Epithelial cell of esophagus (primary cell): ENCODE measurements around the gene FUT1.
"Not testable (repeated sequence)": the region's sequence is repeated elsewhere in the genome, so short reads cannot be mapped to it uniquely, and the experiment has no call there.

ENCODE experiments used
- DNase-seq: peaks from one replicate; pipeline ENCODE4 v3.0.0; 2010; ENCODE audit warnings: low read depth
- H3K4me3 ChIP-seq: 2 replicates; pipeline ENCODE4 v1.5.1; 2011; ENCODE audit warnings: mild to moderate bottlenecking, low read length, control low read depth
- TF ChIP-seq, protein P1 (sequence below): IDR thresholded peaks from 2 replicates; pipeline ENCODE4 v1.5.1; 2011; ENCODE audit warnings: low read depth, mild to moderate bottlenecking, low read length, control low read depth, inconsistent platforms; ENCODE audit not compliant: insufficient read depth; ENCODE audit errors: missing control alignments

Gene FUT1

GRCh38 chr19:48718711-48719231 is 33.7 kb downstream of the FUT1 start:
- TF ChIP-seq, protein P1, sequence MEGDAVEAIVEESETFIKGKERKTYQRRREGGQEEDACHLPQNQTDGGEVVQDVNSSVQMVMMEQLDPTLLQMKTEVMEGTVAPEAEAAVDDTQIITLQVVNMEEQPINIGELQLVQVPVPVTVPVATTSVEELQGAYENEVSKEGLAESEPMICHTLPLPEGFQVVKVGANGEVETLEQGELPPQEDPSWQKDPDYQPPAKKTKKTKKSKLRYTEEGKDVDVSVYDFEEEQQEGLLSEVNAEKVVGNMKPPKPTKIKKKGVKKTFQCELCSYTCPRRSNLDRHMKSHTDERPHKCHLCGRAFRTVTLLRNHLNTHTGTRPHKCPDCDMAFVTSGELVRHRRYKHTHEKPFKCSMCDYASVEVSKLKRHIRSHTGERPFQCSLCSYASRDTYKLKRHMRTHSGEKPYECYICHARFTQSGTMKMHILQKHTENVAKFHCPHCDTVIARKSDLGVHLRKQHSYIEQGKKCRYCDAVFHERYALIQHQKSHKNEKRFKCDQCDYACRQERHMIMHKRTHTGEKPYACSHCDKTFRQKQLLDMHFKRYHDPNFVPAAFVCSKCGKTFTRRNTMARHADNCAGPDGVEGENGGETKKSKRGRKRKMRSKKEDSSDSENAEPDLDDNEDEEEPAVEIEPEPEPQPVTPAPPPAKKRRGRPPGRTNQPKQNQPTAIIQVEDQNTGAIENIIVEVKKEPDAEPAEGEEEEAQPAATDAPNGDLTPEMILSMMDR, result no peak
- H3K4me3 ChIP-seq, result no peak overlapping the region
- DNase-seq, result no peak

DNA sequence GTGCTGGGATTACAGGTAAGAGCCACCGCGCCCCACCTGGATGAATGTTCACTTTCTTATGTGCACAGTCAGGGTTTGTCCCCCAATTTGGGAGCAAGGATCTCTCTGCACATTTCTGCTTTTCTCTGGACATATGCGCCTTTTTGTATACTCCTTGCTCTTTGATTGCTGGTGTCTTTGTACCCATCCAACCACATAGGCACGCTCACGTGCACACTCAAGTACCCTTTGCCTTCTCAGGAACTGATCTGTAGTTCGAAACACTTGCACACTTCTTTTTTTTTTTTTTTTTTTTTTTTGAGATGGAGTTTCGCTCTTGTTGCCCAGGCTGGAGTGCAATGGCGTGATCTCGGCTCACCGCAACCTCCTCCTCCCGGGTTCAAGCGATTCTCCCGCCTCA is 34.3 kb downstream of the FUT1 start:
- DNase-seq, H3K4me3 ChIP-seq: not testable (repeated sequence)

GRCh38 chr19:48716562-48717291 is 35.7 kb downstream of the FUT1 start:
- TF ChIP-seq, protein P1, result no peak
- H3K4me3 ChIP-seq, result no peak overlapping the region

DNA sequence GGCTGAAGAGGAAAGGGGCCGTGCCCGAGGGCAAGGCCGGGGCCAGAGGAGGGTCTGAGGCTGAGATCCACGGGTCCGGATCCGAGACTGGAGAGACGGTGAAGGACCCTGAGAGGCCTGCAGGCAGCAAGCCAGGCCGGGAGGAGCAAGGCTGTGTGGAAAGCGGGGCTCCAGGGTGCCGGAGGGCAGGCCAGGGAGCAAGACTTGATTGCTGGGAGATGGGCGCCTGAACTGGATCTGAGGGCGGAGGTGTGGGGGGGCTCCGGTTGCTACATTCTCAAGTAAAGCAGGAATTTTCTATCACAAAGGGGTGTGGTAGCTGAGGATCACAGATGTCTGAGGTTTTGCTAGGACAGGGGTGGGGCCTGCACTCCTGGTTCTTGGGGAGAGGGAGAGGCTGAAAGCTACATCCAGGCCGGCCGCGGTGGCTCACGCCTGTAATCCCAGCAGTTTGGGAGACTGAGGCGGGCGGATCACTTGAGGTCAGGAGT is 36.7 kb downstream of the FUT1 start:
- peak overlapping the region; percentile 80 for H3K4me3 ChIP-seq
- DNase-seq, result no peak
- TF ChIP-seq, protein P1, result no peak

More at GRCh38 chr19:48716562-48717291, 35.7 kb downstream of the FUT1 start:
- DNase-seq, result no peak

DNA sequence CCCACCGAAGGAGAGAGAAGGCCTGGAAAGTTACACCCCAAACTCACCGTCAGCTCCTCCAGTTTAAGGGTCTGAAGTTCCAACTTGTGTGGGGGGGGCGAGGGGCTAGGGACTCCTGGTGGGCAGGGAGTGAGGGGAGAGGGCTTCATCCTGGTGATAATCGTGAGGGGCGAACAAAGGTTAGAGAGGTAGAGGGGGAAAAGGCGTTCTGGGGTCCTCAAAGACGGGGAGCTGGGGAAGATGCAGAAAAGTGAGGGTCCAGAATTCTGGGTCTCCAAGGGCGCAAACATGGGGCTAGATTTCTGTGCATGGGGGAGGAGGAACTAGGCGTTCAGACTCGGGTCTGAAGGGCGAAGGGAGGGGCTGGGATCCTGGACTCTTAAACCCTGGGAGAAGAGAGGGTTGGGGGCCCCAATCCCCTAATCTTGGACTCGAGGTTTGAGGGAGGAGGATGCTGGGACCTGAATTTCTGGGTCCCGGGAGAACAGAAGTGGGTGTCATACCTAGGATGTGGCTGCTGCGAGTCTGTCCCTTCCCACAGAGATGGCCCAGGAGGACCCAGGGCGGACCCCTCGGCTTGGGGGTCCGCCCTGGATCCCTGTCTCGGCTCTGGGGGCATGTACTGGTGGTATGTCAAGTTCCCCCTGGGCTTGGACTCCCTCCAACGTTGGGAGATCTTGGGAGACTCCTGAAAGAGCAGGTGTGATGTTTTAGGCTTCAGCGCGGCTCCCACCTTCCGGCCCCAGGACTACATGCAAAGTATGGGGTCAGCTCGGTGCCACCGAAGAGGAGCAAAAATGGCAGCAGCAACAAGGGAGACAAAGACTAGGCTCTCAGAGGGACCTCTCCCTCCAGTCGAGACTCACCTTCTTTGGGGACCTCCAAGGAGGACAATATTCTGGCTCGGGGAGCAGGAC is 37.4 kb downstream of the FUT1 start:
- no peak for DNase-seq
- TF ChIP-seq, protein P1, result no peak
- peak overlapping the region; percentile 80 for H3K4me3 ChIP-seq

DNA sequence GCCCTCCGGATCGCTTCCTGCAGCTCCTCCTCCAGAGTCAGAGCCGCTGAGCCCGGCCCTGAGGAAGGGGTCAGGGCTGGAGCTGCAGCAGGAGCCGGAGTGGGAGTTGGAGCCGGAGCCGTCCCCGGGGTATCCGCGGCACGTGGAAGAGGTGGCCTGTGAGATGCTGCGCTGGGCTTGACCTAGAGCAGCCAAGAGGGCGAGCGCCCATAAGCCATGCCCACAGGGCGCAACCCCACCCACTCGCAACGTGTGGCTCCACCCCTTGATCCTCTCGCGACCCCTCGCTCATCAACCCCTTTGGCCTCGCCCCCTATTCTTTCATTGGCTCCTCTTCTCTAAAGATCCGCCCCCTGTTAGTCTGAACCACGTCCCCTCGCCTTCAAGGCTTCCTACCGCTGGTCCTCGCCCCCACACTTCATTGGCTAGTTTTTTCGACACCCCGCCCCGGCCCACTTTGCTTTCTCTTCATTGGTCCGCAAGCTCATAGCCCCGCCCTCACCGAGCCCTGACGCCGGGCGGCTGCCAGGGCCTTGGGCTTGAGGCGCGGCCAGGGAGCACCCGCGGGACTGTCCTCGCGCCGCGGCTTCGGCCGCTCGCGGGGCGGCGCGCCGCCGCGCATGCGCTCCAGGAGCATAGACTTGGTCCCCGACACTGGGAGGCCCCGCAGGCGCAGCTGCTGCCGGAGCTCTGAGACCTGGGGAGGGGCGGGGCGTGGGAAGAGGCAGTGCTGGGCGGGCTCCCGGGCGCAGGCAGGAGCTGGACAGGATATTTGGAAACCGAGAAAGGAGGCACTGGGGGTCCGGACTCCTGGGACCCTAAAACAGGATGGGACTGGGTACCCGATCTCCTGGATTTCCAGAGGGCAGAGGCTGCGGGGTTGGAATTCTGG is 38.3 kb downstream of the FUT1 start:
- peak; percentile 100 for DNase-seq
- TF ChIP-seq, protein P1, result no peak
- peak overlapping the region; percentile 80 for H3K4me3 ChIP-seq
